Tibial nerve (tissue), 3 donors: ENCODE data around the gene CDH11.

Experiments
- POLR2A ChIP-seq, 2 donors: fragments of 450-650 bp; IDR thresholded peaks; one replicate each; pipeline ENCODE4 v1.6.1; 2017; ENCODE audit warnings: antibody characterized with exemption in 2 of 2, mild to moderate bottlenecking in 2 of 2, moderate library complexity in 2 of 2
- TF ChIP-seq, protein P1 (sequence below), 5 experiments: fragments of 200-600 bp in 3 of 5; fragments of 450-650 bp in 2 of 5; sonication (generic) in 3 of 5; IDR thresholded peaks; one replicate each; pipeline ENCODE4 v1.5.1; 2016 to 2019; ENCODE audit warnings: antibody characterized with exemption in 5 of 5, mild to moderate bottlenecking in 3 of 5, moderate library complexity in 2 of 5

DNA sequence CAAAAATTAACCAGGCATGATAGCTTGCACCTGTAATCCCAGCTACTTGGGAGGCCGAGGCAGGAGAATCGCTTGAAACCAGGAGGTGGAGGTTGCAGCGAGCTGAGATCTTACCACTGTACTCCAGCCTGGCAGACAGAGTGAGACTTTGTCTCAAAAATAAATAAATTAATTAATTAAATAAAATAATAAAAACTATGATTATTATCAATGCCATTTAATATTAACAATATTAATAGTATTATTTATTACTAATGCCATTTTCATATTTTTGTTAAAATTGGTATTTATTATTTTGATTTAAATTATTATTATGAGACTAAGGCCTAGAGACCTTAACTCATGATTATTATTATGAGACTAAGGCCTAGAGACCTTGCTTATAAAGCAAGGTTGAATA lies 121.2 kb downstream of the CDH11 start:
- TF ChIP-seq, protein P1, sequence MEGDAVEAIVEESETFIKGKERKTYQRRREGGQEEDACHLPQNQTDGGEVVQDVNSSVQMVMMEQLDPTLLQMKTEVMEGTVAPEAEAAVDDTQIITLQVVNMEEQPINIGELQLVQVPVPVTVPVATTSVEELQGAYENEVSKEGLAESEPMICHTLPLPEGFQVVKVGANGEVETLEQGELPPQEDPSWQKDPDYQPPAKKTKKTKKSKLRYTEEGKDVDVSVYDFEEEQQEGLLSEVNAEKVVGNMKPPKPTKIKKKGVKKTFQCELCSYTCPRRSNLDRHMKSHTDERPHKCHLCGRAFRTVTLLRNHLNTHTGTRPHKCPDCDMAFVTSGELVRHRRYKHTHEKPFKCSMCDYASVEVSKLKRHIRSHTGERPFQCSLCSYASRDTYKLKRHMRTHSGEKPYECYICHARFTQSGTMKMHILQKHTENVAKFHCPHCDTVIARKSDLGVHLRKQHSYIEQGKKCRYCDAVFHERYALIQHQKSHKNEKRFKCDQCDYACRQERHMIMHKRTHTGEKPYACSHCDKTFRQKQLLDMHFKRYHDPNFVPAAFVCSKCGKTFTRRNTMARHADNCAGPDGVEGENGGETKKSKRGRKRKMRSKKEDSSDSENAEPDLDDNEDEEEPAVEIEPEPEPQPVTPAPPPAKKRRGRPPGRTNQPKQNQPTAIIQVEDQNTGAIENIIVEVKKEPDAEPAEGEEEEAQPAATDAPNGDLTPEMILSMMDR (IDR thresholded peaks at IDR 0.05) = no peak
- TF ChIP-seq POLR2A (IDR thresholded peaks at IDR 0.05) = no peak
